Brain microvascular endothelial cell (primary cell): ENCODE data around the gene RELL1.

Experiments
- DNase-seq: peaks from one replicate; pipeline ENCODE4 v3.0.0-alpha.2; 2020
- H3K27ac ChIP-seq: fragments of 250-450 bp; sonication (Bioruptor Pico); 2 replicates; pipeline ENCODE4 v1.5.1; 2020; ENCODE audit warnings: mild to moderate bottlenecking, moderate library complexity
- H3K27me3 ChIP-seq: fragments of 250-450 bp; sonication (Bioruptor Pico); replicated peaks from 2 replicates; pipeline ENCODE4 v1.5.1; 2020; ENCODE audit warnings: mild to moderate bottlenecking
- H3K36me3 ChIP-seq: fragments of 250-450 bp; sonication (Bioruptor Pico); replicated peaks from 2 replicates; pipeline ENCODE4 v1.5.1; 2020; ENCODE audit warnings: mild to moderate bottlenecking
- H3K4me3 ChIP-seq: 2 replicates; pipeline ENCODE4 v1.5.1; 2011; ENCODE audit warnings: low read depth, mild to moderate bottlenecking, control low read depth, low read length, moderate library complexity
- CTCF ChIP-seq: IDR thresholded peaks from 2 replicates; pipeline ENCODE4 v1.5.1; 2011; ENCODE audit warnings: low read depth, mild to moderate bottlenecking, moderate library complexity, low read length, control low read depth, inconsistent platforms; ENCODE audit errors: missing control alignments
- in situ Hi-C: cut with HindIII; loops from 2 replicates; pipeline ENCODE4 v1.10.0; 2017; ENCODE audit warnings: low sequenced_read_pairs, low pct_ligation_motif_present

RELL1 gene

GRCh38 chr4:37591349-37591748 lies 94.8 kb downstream of the RELL1 start:
- no peak for DNase-seq
- no peak overlapping the region for H3K4me3 ChIP-seq
- no peaks in the 10 kb centered on the region for H3K36me3 ChIP-seq
- no peak overlapping the region for H3K27ac ChIP-seq
- TF ChIP-seq CTCF = no peak
- no peaks in the 10 kb centered on the region for H3K27me3 ChIP-seq
- in situ Hi-C loops = no loop called here

- DNase-seq = no peak
- H3K27ac ChIP-seq = no peak overlapping the region
- H3K36me3 ChIP-seq = no peaks in the 10 kb centered on the region
- in situ Hi-C loops = no loop called here
- TF ChIP-seq CTCF = no peak
- H3K4me3 ChIP-seq = no peak overlapping the region
- H3K27me3 ChIP-seq = no peaks in the 10 kb centered on the region
Observed at GRCh38 chr4:37590016-37590415, 96.2 kb downstream of the RELL1 start.

GRCh38 chr4:37588150-37588549 lies 98.0 kb downstream of the RELL1 start:
- Histone ChIP-seq H3K27me3 (no peaks in the 10 kb centered on the region), H3K4me3 (no peak overlapping the region), H3K36me3 (no peaks in the 10 kb centered on the region), H3K27ac (no peak overlapping the region)
- no peak for DNase-seq
- in situ Hi-C loops = no loop called here
- TF ChIP-seq CTCF = no peak

GRCh38 chr4:37586194-37586593 lies 100.0 kb downstream of the RELL1 start:
- TF ChIP-seq CTCF = no peak
- no peak overlapping the region for H3K27ac ChIP-seq
- H3K27me3 ChIP-seq = no peaks in the 10 kb centered on the region
- no peak for DNase-seq
- in situ Hi-C loops = no loop called here
- H3K4me3 ChIP-seq = no peak overlapping the region
- no peaks in the 10 kb centered on the region for H3K36me3 ChIP-seq

- in situ Hi-C loops = no loop called here
- Histone ChIP-seq H3K27me3 (no peaks in the 10 kb centered on the region), H3K27ac (no peak overlapping the region), H3K36me3 (no peaks in the 10 kb centered on the region), H3K4me3 (no peak overlapping the region)
- no peak for DNase-seq
- TF ChIP-seq CTCF = no peak
Observed at GRCh38 chr4:37584493-37585060, 101.6 kb downstream of the RELL1 start.

- no peak for DNase-seq
- TF ChIP-seq CTCF = no peak
- H3K4me3 ChIP-seq = no peak overlapping the region
- H3K27me3 ChIP-seq = no peaks in the 10 kb centered on the region
- in situ Hi-C loops = no loop called here
- H3K27ac ChIP-seq = no peak overlapping the region
- H3K36me3 ChIP-seq = no peaks in the 10 kb centered on the region
Observed at GRCh38 chr4:37584071-37584470, 102.1 kb downstream of the RELL1 start.
